ENCODE measurements around the gene KIF21B.

GRCh38 chr1:201006450-201006849 is 17.1 kb downstream of the KIF21B start:
- TF ChIP-seq CTCF (IDR thresholded peaks at IDR 0.05) (no peak), POLR2A (IDR thresholded peaks at IDR 0.05) (no peak)
